NCI-H128 (cell line): Measurements from ENCODE around the gene SGSH.

Experiments
- DNase-seq: peaks from one replicate; lab custom pipeline; 2025; ENCODE audit not compliant: unreplicated experiment; lab: John Stamatoyannopoulos, UW

The SGSH gene

DNA sequence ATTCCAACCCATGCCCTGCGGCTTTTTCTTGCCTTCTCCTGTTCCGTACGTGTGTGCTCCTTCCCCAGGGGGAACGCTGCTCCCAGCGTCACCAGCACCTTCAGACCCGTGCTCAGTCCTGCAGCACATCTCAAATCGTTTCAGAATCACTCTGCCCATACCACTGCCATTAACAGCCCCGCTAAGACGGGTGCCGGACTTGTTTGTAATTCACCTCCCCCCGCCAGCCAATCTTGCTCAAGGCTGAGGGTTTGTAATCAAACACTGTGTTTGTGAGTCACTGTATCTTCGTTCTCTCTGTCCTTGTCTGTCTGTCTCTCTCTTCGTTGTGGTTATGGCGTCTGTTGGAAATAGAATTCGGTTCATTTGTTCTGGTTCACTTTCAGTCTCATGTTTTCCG is 33.0 kb downstream of the SGSH start:
- no peak for DNase-seq

GRCh38 chr17:80185968-80186367 is 34.2 kb downstream of the SGSH start:
- DNase-seq = no peak

DNA sequence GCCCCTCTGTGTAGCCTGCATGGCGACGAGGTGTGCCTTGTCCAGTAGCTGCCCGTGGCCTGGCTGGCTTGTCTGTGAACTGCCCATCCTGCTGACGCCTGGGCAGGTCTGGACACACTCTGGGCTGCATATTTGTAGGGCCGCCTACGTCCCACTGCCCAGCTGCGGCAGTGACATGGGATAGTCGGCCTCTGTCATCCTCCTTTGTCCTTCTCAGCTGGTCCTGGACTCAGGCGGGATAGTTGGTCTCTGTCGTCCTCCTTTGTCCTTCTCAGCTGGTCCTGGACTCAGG is 35.8 kb downstream of the SGSH start:
- DNase-seq = no peak

GRCh38 chr17:80183581-80184422 is 36.3 kb downstream of the SGSH start:
- no peak for DNase-seq

GRCh38 chr17:80182845-80183223 is 37.3 kb downstream of the SGSH start:
- DNase-seq = no peak

- DNase-seq = no peak
Observed at GRCh38 chr17:80182118-80182844, 37.9 kb downstream of the SGSH start.

DNA sequence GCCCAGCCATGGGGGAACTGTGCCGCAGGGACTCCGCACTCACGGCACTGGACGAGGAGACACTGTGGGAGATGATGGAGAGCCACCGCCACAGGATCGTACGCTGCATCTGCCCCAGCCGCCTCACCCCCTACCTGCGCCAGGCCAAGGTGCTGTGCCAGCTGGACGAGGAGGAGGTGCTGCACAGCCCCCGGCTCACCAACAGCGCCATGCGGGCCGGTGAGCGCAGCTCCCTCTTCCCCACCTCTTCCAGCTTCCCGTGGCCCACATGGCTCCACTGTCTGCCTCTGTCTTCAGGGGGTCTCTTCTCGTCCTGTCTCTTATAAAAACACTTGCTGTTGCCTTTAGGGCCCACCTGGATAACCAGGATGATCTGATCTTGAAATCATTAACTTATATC is 38.7 kb downstream of the SGSH start:
- DNase-seq = no peak

DNA sequence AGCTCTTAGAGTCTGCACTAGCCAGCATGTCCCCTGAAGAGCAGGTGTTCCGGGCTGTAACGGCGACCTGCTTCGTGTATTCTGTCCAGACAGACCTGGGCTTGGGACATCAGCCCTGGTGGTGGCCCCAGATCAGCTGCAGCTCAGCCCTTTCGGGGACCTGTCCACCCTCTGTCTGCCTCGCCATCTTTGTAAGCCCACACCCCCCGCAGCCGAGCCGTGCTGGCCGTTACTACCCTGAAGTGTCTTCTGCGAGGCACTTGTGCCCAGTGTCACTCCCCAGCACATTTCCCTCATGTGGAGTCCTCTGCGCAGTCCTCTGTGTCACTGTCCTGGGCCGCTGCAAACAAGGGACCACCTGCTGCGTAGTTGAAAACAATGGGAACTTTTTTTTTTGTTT is 39.9 kb downstream of the SGSH start:
- DNase-seq = no peak

DNA sequence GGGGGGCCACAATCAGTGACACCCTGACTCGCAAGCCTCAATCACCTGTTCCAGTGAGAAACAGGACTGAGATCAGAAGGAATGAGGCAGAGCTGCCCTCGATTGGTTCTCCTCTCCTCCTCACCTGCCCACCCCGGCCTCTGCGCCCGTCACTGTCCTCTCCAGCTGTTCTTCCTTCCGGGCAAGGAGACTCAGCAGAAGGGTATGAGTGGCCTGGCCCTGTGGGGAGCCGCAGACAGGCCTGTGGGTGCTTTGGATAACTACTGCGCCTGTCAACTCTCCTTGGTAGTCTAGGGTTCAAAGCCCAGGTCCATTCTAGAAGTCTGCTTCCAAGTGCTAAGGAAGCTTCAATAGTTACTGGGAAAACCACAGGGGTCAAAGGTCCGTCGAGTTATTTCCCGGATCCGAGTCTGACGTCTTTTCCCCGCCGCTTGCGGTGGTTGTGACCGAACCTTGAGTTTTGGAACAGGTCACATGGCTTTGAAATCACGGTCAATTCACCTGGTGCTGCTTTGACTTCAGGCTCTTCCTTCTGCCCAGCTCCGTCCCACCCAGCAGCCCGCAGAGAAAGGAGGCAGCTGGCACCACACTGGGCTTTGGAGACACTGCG is 42.0 kb downstream of the SGSH start:
- DNase-seq = no peak

- DNase-seq = no peak
Observed at GRCh38 chr17:80176757-80177156, 43.4 kb downstream of the SGSH start.

GRCh38 chr17:80173916-80174315 is 46.2 kb downstream of the SGSH start:
- DNase-seq = no peak

- no peak for DNase-seq
Observed at GRCh38 chr17:80173126-80173525, 47.0 kb downstream of the SGSH start.

DNA sequence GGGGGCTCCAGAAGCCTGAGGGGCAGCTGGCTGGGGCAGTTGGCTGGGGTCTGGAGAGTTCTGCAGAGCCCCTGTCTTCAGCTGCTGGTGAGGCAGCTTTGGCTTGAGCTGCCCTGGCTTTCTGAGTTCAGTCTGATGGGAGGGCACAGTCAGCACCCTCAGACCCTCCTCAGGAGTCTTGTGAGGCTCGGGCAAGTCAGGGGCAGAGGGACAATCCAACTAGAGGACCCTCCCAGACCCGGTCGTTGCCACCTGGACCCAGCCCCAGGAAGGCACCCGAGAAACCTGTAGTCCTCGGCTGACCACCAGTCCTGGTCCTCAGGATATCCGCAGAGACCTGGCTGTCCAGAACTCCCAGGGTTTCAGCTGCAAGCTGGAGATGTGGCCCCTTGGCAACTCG is 48.5 kb downstream of the SGSH start:
- no peak for DNase-seq

DNA sequence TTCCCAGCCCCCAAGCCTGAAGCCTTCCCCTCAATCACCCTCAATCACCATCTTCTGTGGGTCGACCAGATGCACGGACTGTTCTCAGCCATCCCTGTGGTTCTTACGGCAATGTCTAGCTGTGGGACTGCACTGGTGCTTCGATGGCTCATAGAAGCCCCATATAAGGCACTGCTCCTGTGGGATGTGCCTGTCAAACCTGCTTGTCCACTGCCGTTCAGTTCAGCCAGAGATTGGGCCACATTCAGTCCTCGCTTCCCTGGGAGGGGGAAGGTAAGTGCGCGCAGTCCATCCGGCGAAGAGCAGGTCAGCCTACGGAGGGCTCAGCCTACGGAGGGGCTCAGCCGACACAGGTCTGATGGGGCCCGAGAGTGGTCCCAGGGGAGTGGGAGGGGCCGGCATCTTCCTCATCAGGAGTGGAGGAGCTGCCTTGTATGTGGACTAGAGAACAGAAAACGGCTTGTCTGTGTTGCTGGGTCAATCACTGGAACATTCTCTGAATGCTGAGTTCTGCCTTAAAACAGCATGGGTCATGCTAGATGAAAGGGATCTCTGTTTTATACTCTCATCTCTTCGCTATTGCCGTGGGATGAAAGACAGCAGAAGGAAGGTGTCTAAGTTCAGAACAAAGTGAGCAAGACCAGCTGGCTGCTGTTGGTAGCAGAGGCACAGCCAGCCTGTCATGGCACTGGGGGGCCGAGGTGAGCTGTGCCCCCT is 50.2 kb downstream of the SGSH start, which contains the start of gene CARD14:
Gene CARD14 (plus strand): TSS at position 247 of the 717 bp plus-strand sequence. CDS start 11,409 bp downstream, outside the sequence.
- DNase-seq = no peak

DNA sequence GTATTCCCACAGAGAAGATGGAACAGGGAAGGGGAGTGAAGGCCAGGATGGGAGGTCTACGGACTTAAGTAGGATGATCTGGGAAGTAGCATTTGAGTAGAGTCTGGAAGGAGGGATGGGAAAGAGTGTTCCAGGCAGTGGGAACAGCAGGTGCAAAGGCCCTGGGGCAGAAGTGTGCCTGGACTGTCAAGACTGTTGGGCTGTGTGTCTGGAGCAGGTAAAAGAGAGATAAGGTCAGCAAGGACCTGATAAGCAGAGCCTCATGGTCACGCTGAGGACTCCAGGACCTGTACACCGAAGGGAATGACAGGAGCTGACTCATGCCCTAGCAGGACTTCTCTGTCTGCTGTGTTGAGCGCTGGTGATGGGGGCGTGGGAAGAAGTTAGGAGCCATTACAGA is 51.0 kb downstream of the SGSH start:
- no peak for DNase-seq

DNA sequence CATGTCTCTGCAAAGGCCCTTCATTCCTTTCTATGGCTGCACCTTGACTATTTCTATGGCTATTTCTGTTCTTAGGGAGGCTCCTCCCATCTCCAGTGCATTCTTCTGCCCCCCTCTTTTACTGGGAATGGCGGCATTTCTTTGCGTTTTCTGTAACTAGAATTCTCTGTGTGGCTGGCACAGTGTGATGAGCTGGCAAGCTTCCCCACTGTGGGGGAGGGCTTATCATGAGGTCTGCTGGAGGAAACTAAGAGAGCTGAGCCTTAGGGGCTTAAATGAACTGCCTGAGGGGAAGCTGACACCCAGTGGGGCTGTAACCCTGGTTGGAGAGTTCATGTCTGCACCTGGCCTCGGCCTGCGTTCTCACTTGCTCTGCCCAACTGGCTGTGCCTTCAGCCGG is 51.8 kb downstream of the SGSH start:
- DNase-seq = no peak

GRCh38 chr17:80166446-80166845 is 53.7 kb downstream of the SGSH start:
- no peak for DNase-seq

DNA sequence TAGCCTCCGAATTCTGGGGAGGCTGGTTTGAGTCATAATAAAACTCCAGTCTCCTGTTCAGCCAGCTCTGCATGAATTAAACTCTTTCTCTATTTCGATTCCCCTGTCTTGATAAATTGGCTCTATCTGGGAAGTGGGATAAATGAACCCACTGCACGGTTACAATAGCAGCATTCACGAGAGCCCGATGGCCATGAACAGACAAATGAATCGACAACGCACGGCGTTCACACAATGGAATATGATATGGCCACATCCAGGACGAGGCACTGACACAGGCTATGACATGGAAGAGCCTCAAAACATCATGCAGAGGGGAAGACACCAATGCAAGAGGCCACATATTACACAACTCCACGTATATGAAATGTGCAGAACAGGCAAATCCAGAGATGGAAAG is 55.9 kb downstream of the SGSH start:
- no peak for DNase-seq

GRCh38 chr17:80163336-80163735 is 56.8 kb downstream of the SGSH start:
- DNase-seq = no peak

- no peak for DNase-seq
Observed at GRCh38 chr17:80160536-80160935, 59.6 kb downstream of the SGSH start.
